Effector memory CD8-positive, alpha-beta T cell (primary cell): ENCODE measurements around the gene G3BP1.
A peak's percentile ranks its signal among the peaks of the same experiment; 100 is the strongest.

Experiments used
- ATAC-seq: fragments of 150-1000 bp; cut with Tn5 transposase; replicated peaks from 2 replicates; pipeline ENCODE4 v1.10.0; 2021; ENCODE audit warnings: mild to moderate bottlenecking, moderate library complexity
- DNase-seq, 3 experiments: peaks; one replicate each; pipeline ENCODE4 v3.0.0; 2021
- H3K27ac Mint-ChIP-seq, 2 donors: one replicate each; pipeline ENCODE4 v1.8.0; 2022; ENCODE audit warnings: mild to moderate bottlenecking in 2 of 2, mixed read lengths in 2 of 2, moderate library complexity in 2 of 2
- H3K27me3 Mint-ChIP-seq, 2 donors: one replicate each; pipeline ENCODE4 v1.8.0; 2022; ENCODE audit warnings: mixed read lengths in 2 of 2
- H3K36me3 Mint-ChIP-seq: one replicate; pipeline ENCODE4 v1.8.0; 2022; ENCODE audit warnings: mild to moderate bottlenecking, moderate library complexity, mixed read lengths; ENCODE audit not compliant: insufficient read depth
- H3K4me1 Mint-ChIP-seq, 2 donors: one replicate each; pipeline ENCODE4 v1.8.0; 2022; ENCODE audit warnings: low read depth in 2 of 2, mixed read lengths in 2 of 2
- H3K4me3 Mint-ChIP-seq, 2 donors: one replicate each; pipeline ENCODE4 v1.8.0; 2022; ENCODE audit warnings: mild to moderate bottlenecking in 2 of 2, mixed read lengths in 2 of 2, moderate library complexity in 2 of 2
- H3K9me3 Mint-ChIP-seq, 2 donors: one replicate each; pipeline ENCODE4 v1.8.0; 2022; ENCODE audit warnings: mixed read lengths in 2 of 2

The G3BP1 gene

DNA sequence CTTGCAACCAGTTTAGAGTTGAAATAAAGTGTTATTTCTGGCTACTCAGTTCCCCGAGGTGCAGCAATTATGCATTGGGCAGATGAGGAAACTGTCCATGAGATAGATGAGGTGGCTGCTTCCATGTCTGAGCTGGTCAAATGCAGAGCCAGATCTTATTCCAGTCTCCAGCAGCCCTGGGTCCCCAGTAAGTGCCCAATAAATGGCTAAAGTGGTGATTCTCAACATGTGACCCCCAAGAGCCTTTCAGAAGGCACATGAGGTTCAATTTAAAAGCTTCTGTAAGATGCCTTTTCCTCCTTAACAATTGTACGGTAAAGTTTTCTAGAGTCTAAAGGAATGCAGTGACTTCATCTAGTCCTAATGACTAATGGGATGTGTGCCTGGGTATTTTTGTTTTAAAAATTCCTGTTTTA lies 30.8 kb upstream of the G3BP1 start:
- peaks cover 6% of the 10 kb centered on the region for H3K36me3 Mint-ChIP-seq
- peaks cover 25 to 33% of the 10 kb centered on the region in 2 donors for H3K4me1 Mint-ChIP-seq
- H3K9me3 Mint-ChIP-seq, result no peaks in the 10 kb centered on the region
- H3K4me3 Mint-ChIP-seq, result no peak overlapping the region
- H3K27me3 Mint-ChIP-seq, result no peaks in the 10 kb centered on the region
- DNase-seq, result no peak
- H3K27ac Mint-ChIP-seq, result no peak overlapping the region
- no peak for ATAC-seq

DNA sequence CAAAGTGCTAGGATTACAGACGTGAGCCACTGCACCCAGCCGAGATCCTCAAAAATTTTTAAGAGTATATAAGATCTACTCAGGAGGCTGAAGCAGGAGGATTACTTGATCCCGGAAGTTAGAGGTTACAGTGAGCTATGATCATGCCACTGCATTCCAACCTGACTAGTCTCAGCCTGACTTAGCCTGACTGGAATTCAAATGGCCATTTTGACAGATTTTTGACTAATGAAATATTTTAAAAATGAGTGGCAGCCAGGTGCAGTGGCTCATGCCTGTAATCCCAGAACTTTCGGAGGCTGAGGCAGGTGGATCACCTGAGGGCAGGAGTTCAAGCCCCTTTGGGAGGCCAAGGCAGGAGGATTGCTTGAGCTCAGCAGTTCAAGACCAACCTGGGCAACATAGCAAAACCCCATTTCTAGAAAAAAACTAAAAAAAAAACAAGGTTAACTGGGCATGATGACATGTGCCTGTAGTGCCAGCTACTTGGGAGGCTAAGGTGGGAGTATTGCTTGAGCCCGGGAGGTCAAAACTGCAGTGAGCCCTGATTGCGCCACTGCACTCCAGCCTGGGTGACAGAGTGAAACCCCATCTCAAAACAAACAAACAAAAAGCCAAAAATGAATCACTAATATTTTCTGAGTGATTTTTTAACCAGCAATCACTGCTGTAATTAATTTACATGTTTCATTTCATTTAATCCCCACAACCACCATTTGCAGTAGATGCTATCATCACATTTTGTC lies 29.9 kb upstream of the G3BP1 start:
- H3K36me3 Mint-ChIP-seq, result peaks cover 6% of the 10 kb centered on the region
- DNase-seq (no peak), ATAC-seq (no peak)
- no peaks in the 10 kb centered on the region for H3K27me3 Mint-ChIP-seq
- no peaks in the 10 kb centered on the region for H3K9me3 Mint-ChIP-seq
- no peak overlapping the region for H3K4me3 Mint-ChIP-seq
- no peak overlapping the region for H3K27ac Mint-ChIP-seq
- peaks cover 33 to 39% of the 10 kb centered on the region in 2 donors for H3K4me1 Mint-ChIP-seq

DNA sequence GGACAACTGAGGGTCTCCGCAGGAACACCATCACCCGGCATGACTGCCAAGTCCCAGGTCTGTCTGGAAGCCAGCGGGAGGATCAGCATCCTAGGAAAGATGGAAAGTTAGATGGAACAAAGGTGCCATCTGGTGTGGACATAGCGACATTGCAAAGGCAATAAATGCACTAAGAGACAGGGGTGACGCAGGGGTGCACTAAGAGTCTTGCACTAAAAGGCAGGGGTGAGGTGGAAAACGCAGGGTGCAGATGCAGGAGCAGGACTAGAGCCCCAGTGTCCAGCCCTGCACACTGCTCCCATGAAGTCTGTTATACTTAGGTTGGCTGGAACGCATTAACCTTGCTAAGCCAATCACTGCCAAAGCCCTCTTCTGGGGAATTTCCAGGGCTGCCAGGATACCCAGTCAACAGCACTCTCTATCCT lies 28.9 kb upstream of the G3BP1 start:
- Mint-ChIP-seq H3K36me3 (peaks cover 6% of the 10 kb centered on the region), H3K27ac (peak overlapping the region; percentile 23 to 47), H3K9me3 (no peaks in the 10 kb centered on the region), H3K4me1 (peaks cover 33 to 37% of the 10 kb centered on the region in 2 donors), H3K27me3 (no peaks in the 10 kb centered on the region), H3K4me3 (no peak overlapping the region)
- ATAC-seq (no peak), DNase-seq (no peak)

DNA sequence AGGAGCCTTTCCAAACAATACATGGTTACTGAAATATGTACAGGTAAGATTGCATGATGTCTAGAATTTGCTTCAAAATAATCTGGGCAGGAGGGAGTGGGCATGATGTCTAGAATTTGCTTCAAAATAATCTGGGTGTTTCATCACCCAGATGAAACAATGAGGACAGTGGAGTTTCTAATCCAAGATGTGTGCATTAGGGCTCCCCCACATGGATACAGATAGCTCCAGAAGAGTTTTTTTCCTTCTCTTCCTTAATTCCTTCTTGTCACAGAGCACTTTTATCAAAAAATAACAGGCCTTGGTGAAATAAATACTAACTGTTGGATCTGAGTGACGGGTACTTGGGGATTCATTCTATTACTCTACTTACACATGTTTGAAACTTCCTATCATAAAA lies 28.2 kb upstream of the G3BP1 start:
- no peaks in the 10 kb centered on the region for H3K9me3 Mint-ChIP-seq
- no peaks in the 10 kb centered on the region for H3K27me3 Mint-ChIP-seq
- H3K4me1 Mint-ChIP-seq, result peaks cover 33 to 37% of the 10 kb centered on the region in 2 donors
- H3K27ac Mint-ChIP-seq, result peak overlapping the region; percentile 47 to 92
- peaks cover 6% of the 10 kb centered on the region for H3K36me3 Mint-ChIP-seq
- DNase-seq, result no peak
- ATAC-seq, result no peak
- no peak overlapping the region for H3K4me3 Mint-ChIP-seq

DNA sequence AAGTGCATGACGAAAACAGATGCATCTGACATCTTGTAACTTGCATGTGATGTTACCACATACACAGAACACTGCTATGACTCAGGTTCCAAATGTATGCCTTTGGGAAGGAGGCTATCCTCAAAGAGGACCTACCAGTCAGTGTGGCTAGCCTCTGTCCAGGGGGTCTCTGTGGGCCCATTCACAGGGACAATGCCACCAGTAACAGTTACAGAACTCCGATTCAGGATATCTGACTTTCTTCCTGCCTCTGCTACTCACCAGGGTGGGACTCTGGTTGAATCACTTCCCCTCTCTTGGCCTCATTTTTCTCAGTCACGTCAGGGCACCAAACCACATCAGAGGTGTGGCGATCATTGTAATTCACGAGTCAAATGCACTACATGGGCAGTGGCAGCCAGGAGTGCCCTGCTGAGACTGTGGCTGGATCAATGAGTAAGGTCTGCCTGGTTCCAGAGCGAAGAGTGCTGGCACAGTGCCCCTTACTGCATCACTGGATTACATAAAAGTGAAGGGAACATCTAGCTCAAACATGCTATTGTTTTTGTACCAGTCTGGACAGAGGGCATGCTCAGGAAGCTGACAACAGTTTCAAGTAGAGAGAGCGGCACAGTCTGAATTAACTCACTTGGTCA lies 26.6 kb upstream of the G3BP1 start:
- ATAC-seq, result peak; percentile 84
- Mint-ChIP-seq H3K4me3 (peak overlapping the region; percentile 48 to 53), H3K4me1 (peaks cover 34 to 36% of the 10 kb centered on the region in 2 donors), H3K36me3 (peaks cover 21% of the 10 kb centered on the region), H3K27me3 (no peaks in the 10 kb centered on the region), H3K27ac (peak overlapping the region; percentile 80 to 92), H3K9me3 (no peaks in the 10 kb centered on the region)
- peak; percentile 10 to 47 (median 47) for DNase-seq

DNA sequence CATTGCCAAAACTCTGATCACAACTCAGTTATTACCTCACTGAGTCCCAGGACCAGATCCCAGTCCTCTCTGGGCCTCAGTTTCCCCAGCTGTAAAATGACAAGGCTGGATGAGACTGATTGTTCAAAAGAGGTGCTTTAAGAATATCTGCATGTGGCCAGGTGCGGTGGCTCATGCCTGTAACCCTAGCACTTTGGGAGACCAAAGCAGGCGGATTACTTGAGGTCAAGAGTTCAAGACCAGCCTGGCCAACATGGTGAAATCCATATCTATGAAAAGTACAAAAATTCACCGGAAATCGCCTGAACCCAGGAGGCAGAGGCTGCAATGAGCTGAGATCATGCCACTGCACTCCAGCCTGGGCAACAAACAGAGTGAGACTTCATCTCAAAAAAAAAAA lies 21.6 kb upstream of the G3BP1 start:
- peak overlapping the region; percentile 79 to 90 for H3K27ac Mint-ChIP-seq
- ATAC-seq (no peak), DNase-seq (no peak)
- no peaks in the 10 kb centered on the region for H3K9me3 Mint-ChIP-seq
- no peaks in the 10 kb centered on the region for H3K27me3 Mint-ChIP-seq
- H3K36me3 Mint-ChIP-seq, result peaks cover 29% of the 10 kb centered on the region
- peaks cover 23 to 32% of the 10 kb centered on the region in 2 donors for H3K4me1 Mint-ChIP-seq
- no peak overlapping the region for H3K4me3 Mint-ChIP-seq

DNA sequence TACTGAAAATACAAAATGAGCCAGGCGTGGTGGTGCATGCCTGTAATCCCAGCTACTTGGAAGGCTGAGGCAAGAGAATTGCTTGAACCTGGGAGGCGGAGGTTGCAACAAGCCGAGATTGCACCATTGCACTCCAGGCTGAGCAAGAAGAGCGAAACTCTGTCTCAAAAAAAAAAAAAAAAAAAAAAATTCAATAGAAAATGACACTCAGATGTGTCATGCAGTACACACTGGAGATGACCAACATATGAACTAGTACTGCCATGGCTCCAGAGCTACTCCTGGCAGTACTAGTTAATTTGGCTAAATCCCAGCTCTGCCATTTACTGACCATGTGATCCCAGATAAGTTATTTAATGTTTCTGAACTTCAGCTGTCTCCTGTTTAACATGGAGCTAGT lies 20.7 kb upstream of the G3BP1 start:
- no peak for DNase-seq

DNA sequence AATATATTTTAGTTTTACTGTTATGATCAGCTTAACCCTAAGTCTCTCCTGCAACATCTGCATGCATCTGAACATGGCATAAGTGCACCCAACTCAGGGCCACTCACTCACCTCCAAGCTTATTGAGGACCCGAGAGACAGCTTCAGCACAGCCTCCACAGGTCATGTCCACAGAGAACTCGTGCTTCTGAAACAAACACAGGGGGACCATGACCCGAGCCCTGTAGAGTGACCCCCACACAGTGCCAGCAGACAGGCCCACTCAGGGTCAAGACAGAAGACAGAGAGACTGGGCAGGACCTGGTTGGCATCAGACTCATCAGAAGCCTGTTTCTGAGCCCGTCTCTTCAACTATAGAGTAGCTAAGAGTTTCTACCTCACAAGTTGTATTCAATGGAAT lies 20.2 kb upstream of the G3BP1 start:
- peaks cover 14 to 28% of the 10 kb centered on the region in 2 donors for H3K4me1 Mint-ChIP-seq
- H3K36me3 Mint-ChIP-seq, result peaks cover 29% of the 10 kb centered on the region
- peak overlapping the region in 1 of 2 donors; percentile 33 for H3K27ac Mint-ChIP-seq
- ATAC-seq (no peak), DNase-seq (no peak)
- H3K9me3 Mint-ChIP-seq, result no peaks in the 10 kb centered on the region
- no peak overlapping the region for H3K4me3 Mint-ChIP-seq
- no peaks in the 10 kb centered on the region for H3K27me3 Mint-ChIP-seq

More for the DNA sequence above, 20.7 kb upstream of the G3BP1 start:
- Mint-ChIP-seq H3K36me3 (peaks cover 29% of the 10 kb centered on the region), H3K4me3 (no peak overlapping the region), H3K9me3 (no peaks in the 10 kb centered on the region), H3K27ac (no peak overlapping the region), H3K27me3 (no peaks in the 10 kb centered on the region), H3K4me1 (peaks cover 15 to 28% of the 10 kb centered on the region in 2 donors)
- no peak for ATAC-seq

DNA sequence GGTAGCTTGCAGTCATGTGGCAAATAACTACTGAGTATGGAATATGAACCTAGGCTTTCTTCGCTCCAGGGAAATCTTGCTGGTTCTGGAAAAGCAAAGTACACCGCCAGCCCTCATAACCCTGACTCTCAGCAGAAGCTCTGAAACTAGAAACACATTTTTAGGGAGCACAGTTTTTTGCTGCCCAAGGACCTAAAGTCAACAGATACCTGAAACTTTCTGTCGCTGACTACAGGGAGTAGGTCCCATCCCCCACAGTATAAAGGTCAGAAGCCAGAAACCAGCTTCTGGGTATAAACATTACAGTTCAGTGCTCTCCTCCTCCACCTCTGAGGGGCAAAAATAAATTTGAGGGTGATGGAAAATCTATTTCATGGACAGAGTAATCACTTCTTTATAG lies 16.4 kb upstream of the G3BP1 start:
- DNase-seq (no peak), ATAC-seq (no peak)
- Mint-ChIP-seq H3K4me3 (no peak overlapping the region), H3K4me1 (peaks cover 27 to 42% of the 10 kb centered on the region in 2 donors), H3K36me3 (peaks cover 18% of the 10 kb centered on the region), H3K9me3 (no peaks in the 10 kb centered on the region), H3K27me3 (no peaks in the 10 kb centered on the region), H3K27ac (peak overlapping the region in 1 of 2 donors; percentile 68)

DNA sequence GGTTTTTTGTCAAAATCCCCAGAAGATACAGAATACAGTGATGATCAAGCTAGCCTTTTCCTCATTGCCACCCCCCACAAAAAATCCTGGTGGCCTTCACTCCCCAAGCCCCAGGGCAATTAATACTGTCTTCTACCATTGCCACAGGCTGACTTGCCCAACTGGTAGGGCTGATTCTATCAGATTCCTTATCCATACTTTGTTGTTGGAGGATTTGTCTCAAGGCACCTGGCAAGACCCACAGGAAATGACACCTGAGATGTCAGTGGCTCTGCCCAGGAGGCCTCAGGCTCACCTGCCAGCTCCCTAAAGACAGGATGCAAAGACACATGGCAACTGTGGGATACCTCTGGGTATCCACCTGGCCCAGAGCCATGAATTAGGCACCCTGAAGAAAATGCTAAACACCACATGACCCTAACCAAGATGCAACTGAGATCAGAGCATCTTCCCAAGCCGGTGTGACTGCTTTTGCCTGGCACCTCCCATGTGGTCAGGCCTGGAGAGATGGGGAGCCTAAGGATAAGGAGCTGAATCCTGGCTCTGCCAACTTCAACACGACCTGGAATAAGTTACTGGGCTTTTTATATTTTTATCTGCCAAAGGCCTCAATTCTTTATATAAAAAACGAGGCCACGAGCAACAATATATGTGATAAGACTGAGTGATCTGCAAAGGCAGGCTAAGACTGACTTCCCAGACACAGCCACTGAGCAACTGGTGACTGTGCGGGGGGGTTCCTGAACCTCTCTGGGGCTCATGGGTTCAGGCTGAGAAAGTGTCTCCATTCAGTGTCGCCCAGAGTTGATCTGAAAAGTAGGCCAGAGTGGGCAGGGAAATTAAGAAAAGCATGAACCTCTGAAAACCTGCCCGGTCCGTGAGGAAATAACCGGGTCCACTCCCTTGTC lies 14.3 kb upstream of the G3BP1 start:
- Mint-ChIP-seq H3K27ac (peak overlapping the region; percentile 90 to 97), H3K4me1 (peaks cover 25 to 37% of the 10 kb centered on the region in 2 donors), H3K4me3 (peak overlapping the region; percentile 93 to 96), H3K27me3 (no peaks in the 10 kb centered on the region), H3K9me3 (no peaks in the 10 kb centered on the region), H3K36me3 (peaks cover 12% of the 10 kb centered on the region)
- peak; percentile 50 for ATAC-seq
- DNase-seq, result peak in 1 of 3 experiments; percentile 19

DNA sequence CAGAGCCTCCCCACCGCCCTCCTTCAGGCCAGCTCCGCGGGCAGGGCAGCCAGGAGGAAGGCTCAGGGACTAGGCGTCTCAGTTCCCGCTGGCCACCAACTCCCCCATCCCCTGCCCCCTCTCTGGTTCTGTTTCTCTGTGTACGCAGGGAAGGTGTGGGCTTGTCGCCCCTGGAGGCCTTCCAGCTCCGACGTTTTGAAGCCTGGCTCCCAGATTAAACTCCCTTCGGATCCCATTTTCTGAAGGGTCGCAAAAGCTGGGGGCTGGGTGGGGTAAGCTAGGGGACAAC lies 13.7 kb upstream of the G3BP1 start:
- no peaks in the 10 kb centered on the region for H3K27me3 Mint-ChIP-seq
- H3K27ac Mint-ChIP-seq, result peak overlapping the region; percentile 90 to 97
- DNase-seq (no peak), ATAC-seq (peak; percentile 18)
- peaks cover 25 to 37% of the 10 kb centered on the region in 2 donors for H3K4me1 Mint-ChIP-seq
- H3K4me3 Mint-ChIP-seq, result peak overlapping the region; percentile 93 to 96
- no peaks in the 10 kb centered on the region for H3K9me3 Mint-ChIP-seq
- peaks cover 15% of the 10 kb centered on the region for H3K36me3 Mint-ChIP-seq

DNA sequence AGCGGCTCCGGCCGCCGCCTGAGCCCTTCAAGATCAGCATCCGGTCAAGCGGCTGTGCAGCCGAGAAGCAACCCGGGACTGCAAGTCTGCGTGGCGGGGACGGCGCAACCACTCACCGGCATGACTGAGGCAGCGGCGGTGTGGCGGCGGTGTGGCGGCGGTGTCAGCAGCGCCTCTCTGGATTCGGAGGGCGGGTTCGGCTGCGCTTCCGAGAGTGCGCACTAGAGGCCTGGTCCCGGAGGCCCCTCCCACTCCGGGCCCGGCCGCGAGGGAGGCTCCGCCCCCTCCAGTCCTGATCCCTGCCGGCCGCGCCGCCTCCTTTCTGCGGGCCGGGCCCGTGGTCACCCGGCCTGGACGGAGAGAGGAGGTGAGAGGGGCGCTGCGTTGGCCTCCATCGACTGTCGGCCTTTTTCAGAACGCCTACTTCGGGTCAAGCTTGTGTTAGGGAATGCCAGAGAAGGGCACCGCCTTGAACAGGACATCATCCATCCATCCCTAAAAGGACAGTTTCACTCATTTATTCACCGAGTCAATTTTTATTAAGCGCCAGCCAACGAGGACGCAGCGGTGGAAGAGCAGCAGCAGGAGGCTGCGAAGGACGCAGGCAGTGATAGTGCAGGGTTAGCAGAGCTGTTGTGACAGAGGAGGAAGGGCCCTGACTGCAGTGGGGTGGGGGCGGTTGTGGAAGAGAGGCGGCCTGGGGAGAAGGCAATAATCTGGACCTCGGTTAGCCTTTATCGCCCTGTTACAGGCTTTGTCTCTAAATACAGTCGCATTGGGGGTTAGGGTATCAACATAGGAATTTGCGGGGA lies 13.1 kb upstream of the G3BP1 start, which contains the start of gene ATOX1:
TSS of gene ATOX1 (minus strand) at position 202 of the 812 bp plus-strand sequence. CDS start at position 122, 80 bp downstream.
- Mint-ChIP-seq H3K27ac (peak within 1 kb of the TSS; percentile 90 to 97), H3K4me3 (peak within 1 kb of the TSS; percentile 93 to 96), H3K4me1 (peaks cover 22 to 36% of the 10 kb centered on the region in 2 donors), H3K36me3 (peaks cover 10% of the 10 kb centered on the region), H3K9me3 (no peaks in the 10 kb centered on the region), H3K27me3 (no peaks in the 10 kb centered on the region)
- DNase-seq, result peak; percentile 87 to 93 (median 90)
- ATAC-seq, result peak; percentile 95

DNA sequence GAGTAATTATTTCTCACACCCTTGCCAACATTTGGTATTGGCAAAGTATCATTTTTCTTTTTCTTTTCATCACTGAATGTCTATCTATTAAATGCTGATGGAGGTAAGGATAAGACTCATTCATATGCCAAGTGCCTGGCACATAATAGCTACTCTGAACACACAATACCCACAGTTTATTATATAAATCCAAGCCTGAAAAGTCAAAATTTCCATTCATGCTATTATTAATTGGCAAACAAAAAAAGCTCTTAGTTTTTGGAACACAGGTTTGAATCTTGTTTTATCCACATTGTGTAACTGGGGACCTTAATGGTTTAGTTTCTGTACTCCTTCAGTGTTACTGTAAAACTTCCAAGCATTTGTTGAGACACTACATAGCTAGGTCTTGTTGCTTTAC lies 7.0 kb upstream of the G3BP1 start:
- no peaks in the 10 kb centered on the region for H3K27me3 Mint-ChIP-seq
- H3K9me3 Mint-ChIP-seq, result no peaks in the 10 kb centered on the region
- ATAC-seq, result no peak
- H3K4me3 Mint-ChIP-seq, result no peak overlapping the region
- H3K36me3 Mint-ChIP-seq, result peaks cover 5% of the 10 kb centered on the region
- no peak for DNase-seq
- no peaks in the 10 kb centered on the region for H3K4me1 Mint-ChIP-seq
- no peak overlapping the region for H3K27ac Mint-ChIP-seq
